ENCODE results near the gene TRPV3.

GRCh38 chr17:3474212-3474611, 83.4 kb downstream of the TRPV3 start:
- TF ChIP-seq, protein P1, sequence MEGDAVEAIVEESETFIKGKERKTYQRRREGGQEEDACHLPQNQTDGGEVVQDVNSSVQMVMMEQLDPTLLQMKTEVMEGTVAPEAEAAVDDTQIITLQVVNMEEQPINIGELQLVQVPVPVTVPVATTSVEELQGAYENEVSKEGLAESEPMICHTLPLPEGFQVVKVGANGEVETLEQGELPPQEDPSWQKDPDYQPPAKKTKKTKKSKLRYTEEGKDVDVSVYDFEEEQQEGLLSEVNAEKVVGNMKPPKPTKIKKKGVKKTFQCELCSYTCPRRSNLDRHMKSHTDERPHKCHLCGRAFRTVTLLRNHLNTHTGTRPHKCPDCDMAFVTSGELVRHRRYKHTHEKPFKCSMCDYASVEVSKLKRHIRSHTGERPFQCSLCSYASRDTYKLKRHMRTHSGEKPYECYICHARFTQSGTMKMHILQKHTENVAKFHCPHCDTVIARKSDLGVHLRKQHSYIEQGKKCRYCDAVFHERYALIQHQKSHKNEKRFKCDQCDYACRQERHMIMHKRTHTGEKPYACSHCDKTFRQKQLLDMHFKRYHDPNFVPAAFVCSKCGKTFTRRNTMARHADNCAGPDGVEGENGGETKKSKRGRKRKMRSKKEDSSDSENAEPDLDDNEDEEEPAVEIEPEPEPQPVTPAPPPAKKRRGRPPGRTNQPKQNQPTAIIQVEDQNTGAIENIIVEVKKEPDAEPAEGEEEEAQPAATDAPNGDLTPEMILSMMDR (IDR thresholded peaks at IDR 0.05; ENCODE audit: low read length), result no peak
- no peak for TF ChIP-seq EZH2 (IDR thresholded peaks at IDR 0.05; ENCODE audit: borderline replicate concordance, low read length)
